Measurements from ENCODE around the gene NTRK1. TPM values are rescaled to one million over a fixed set of nuclear protein-coding genes. Genes with fewer than 3 reads are reported as not detected.

Gene NTRK1
- total RNA-seq, 1 experiment from 2014 or later = 0.33 TPM

- H3K27me3 Mint-ChIP-seq (ENCODE audit: insufficient read depth, unreplicated experiment) = peaks cover 68% of the 10 kb centered on the region
- H3K4me1 Mint-ChIP-seq (ENCODE audit: insufficient read depth, unreplicated experiment) = no peaks in the 10 kb centered on the region
- no peak for DNase-seq (ENCODE audit: unreplicated experiment)
- H3K36me3 Mint-ChIP-seq (ENCODE audit: insufficient read depth, unreplicated experiment) = no peaks in the 10 kb centered on the region
- intact Hi-C loops (cut with micrococcal nuclease) = no loop called here
- no peak overlapping the region for H3K27ac Mint-ChIP-seq (ENCODE audit: low read depth, unreplicated experiment)
- no peak overlapping the region for H3K4me3 Mint-ChIP-seq (ENCODE audit: unreplicated experiment)
- POLR2A ChIA-PET = interaction anchor here (0.9 kb wide), 1 partner anchor 57 kb away, joined by 3 read pairs; no protein-coding TSS in a partner anchor
- CTCF ChIA-PET = interaction anchor here (0.6 to 17.6 kb wide), 9 partner anchors 24 to 440 kb away, joined by 3 to 363 read pairs (median 6); partner anchors contain the start of genes INSRR, LRRC71 and NTRK1
- no TSS peak for BruUV-seq (replicated peaks)
- H3K9me3 Mint-ChIP-seq (ENCODE audit: unreplicated experiment) = no peaks in the 10 kb centered on the region
- no peak for TF ChIP-seq CTCF (IDR thresholded peaks at IDR 0.05; ENCODE audit: unreplicated experiment)
These were observed 24.6 kb downstream of the NTRK1 start for GRCh38 chr1:156885314-156885713.

GRCh38 chr1:156885880-156886355 is 25.3 kb downstream of the NTRK1 start:
- no peaks in the 10 kb centered on the region for H3K4me1 Mint-ChIP-seq (ENCODE audit: insufficient read depth, unreplicated experiment)
- intact Hi-C loops (cut with micrococcal nuclease) = no loop called here
- POLR2A ChIA-PET = interaction anchor here (0.6 kb wide), 1 partner anchor 192 kb away, joined by 3 read pairs; no protein-coding TSS in a partner anchor

GRCh38 chr1:156886583-156887281 is 26.1 kb downstream of the NTRK1 start:
- Mint-ChIP-seq H3K36me3 (ENCODE audit: insufficient read depth, unreplicated experiment) (no peaks in the 10 kb centered on the region), H3K27me3 (ENCODE audit: insufficient read depth, unreplicated experiment) (peaks cover 54% of the 10 kb centered on the region), H3K9me3 (ENCODE audit: unreplicated experiment) (no peaks in the 10 kb centered on the region), H3K4me3 (ENCODE audit: unreplicated experiment) (no peak overlapping the region), H3K27ac (ENCODE audit: low read depth, unreplicated experiment) (no peak overlapping the region), H3K4me1 (ENCODE audit: insufficient read depth, unreplicated experiment) (no peaks in the 10 kb centered on the region)
- BruUV-seq (replicated peaks) = no TSS peak
- intact Hi-C loops (cut with micrococcal nuclease) = no loop called here
- POLR2A ChIA-PET = interaction anchor here (0.5 to 0.7 kb wide), 3 partner anchors 118 to 193 kb away, joined by 3 to 4 read pairs (median 3); no protein-coding TSS in a partner anchor
- DNase-seq (ENCODE audit: unreplicated experiment) = no peak
- CTCF ChIA-PET = interaction anchor here (0.6 to 17.6 kb wide), 12 partner anchors 10 to 196 kb away, joined by 3 to 363 read pairs (median 26); partner anchors contain the start of genes INSRR, ISG20L2, LRRC71 and METTL25B
- TF ChIP-seq CTCF (IDR thresholded peaks at IDR 0.05; ENCODE audit: unreplicated experiment) = no peak

More at GRCh38 chr1:156885880-156886355, 25.3 kb downstream of the NTRK1 start:
- BruUV-seq (replicated peaks) = no TSS peak
- no peak overlapping the region for H3K4me3 Mint-ChIP-seq (ENCODE audit: unreplicated experiment)
- H3K27me3 Mint-ChIP-seq (ENCODE audit: insufficient read depth, unreplicated experiment) = peaks cover 62% of the 10 kb centered on the region
- DNase-seq (ENCODE audit: unreplicated experiment) = no peak
- no peaks in the 10 kb centered on the region for H3K9me3 Mint-ChIP-seq (ENCODE audit: unreplicated experiment)
- H3K27ac Mint-ChIP-seq (ENCODE audit: low read depth, unreplicated experiment) = no peak overlapping the region
- no peak for TF ChIP-seq CTCF (IDR thresholded peaks at IDR 0.05; ENCODE audit: unreplicated experiment)
- CTCF ChIA-PET = interaction anchor here (0.6 to 17.6 kb wide), 12 partner anchors 16 to 440 kb away, joined by 3 to 363 read pairs (median 4); partner anchors contain the start of genes INSRR, LRRC71 and NTRK1
- no peaks in the 10 kb centered on the region for H3K36me3 Mint-ChIP-seq (ENCODE audit: insufficient read depth, unreplicated experiment)

DNA sequence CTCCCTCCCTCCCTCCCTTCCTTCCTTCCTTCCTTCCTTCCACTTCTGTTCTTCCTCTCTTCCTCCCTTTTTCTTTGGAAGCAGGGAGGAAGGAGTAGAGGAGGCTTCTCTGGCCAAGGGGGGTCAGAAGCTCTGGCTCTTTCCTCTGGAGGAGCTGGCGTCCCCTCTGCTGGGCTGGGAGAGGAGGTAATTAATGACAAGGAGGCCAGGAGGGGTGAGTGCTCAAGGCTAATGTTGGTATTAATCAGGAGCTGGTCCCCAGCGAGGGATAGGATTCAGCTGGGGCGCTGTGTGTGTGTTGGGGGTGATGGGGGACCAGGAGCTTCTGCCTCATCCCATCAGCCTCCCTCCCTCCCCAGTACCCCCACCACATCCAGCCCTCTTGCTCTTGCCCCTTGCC is 26.7 kb downstream of the NTRK1 start:
- Mint-ChIP-seq H3K36me3 (ENCODE audit: insufficient read depth, unreplicated experiment) (no peaks in the 10 kb centered on the region), H3K27ac (ENCODE audit: low read depth, unreplicated experiment) (no peak overlapping the region), H3K27me3 (ENCODE audit: insufficient read depth, unreplicated experiment) (peaks cover 48% of the 10 kb centered on the region), H3K9me3 (ENCODE audit: unreplicated experiment) (no peaks in the 10 kb centered on the region), H3K4me1 (ENCODE audit: insufficient read depth, unreplicated experiment) (no peaks in the 10 kb centered on the region), H3K4me3 (ENCODE audit: unreplicated experiment) (no peak overlapping the region)
- ChIA-PET CTCF (interaction anchor here (0.7 to 17.6 kb wide), 11 partner anchors 10 to 197 kb away, joined by 3 to 363 read pairs (median 76); partner anchors contain the start of genes INSRR, ISG20L2, LRRC71 and METTL25B), POLR2A (interaction anchor here (0.5 to 0.7 kb wide), 2 partner anchors 118 to 157 kb away, joined by 3 to 4 read pairs; no protein-coding TSS in a partner anchor)
- no TSS peak for BruUV-seq (replicated peaks)
- intact Hi-C loops (cut with micrococcal nuclease) = no loop called here
- DNase-seq (ENCODE audit: unreplicated experiment) = no peak
- TF ChIP-seq CTCF (IDR thresholded peaks at IDR 0.05; ENCODE audit: unreplicated experiment) = no peak
